ENCODE results near the gene PPP1R3A. TPM values are rescaled to one million over a fixed set of nuclear protein-coding genes. Genes with fewer than 3 reads are reported as not detected.

Gene PPP1R3A
- total RNA-seq, 1 donor from 2014 or later = not detected

- Mint-ChIP-seq H3K27me3 (ENCODE audit: low read depth, unreplicated experiment) (no peaks in the 10 kb centered on the region), H3K4me1 (ENCODE audit: low read depth, unreplicated experiment) (peaks cover 4% of the 10 kb centered on the region), H3K36me3 (ENCODE audit: low read depth, unreplicated experiment) (no peaks in the 10 kb centered on the region), H3K9me3 (ENCODE audit: unreplicated experiment) (no peaks in the 10 kb centered on the region), H3K27ac (ENCODE audit: unreplicated experiment) (no peak overlapping the region), H3K4me3 (ENCODE audit: unreplicated experiment) (no peak overlapping the region)
- Histone ChIP-seq H3K9me3 (ENCODE audit: insufficient read depth, low read depth, low read length) (no peaks in the 10 kb centered on the region), H4K20me1 (ENCODE audit: insufficient read depth, low read length) (no peaks in the 10 kb centered on the region), H3K4me1 (ENCODE audit: insufficient read depth, low read length) (no peaks in the 10 kb centered on the region), H2AFZ (ENCODE audit: low read depth, low read length) (no peak overlapping the region), H3K36me3 (ENCODE audit: insufficient read depth, low read length) (no peaks in the 10 kb centered on the region), H3K4me3 (ENCODE audit: insufficient read depth, low read depth, low read length) (no peak overlapping the region), H3K9ac (ENCODE audit: low read length) (no peak overlapping the region), H3K79me2 (ENCODE audit: insufficient read depth, low read length) (no peaks in the 10 kb centered on the region), H3K4me2 (ENCODE audit: low read length) (no peak overlapping the region), H3K27me3 (ENCODE audit: insufficient read depth, low read length) (no peaks in the 10 kb centered on the region), H3K27ac (ENCODE audit: low read depth, low read length) (no peak overlapping the region)
- no peak for TF ChIP-seq CTCF (IDR thresholded peaks at IDR 0.05; ENCODE audit: insufficient read depth, low read depth, low read length)
- no peak for TF ChIP-seq EZH2 (IDR thresholded peaks at IDR 0.05; ENCODE audit: insufficient read depth, low read length)
- FAIRE-seq = no peak
- no peak for DNase-seq (ENCODE audit: low read depth)
These were observed 969 bp downstream of the PPP1R3A start for GRCh38 chr7:113917840-113918239.

- FAIRE-seq (no peak), DNase-seq (ENCODE audit: low read depth) (no peak)
- Histone ChIP-seq H3K9me3 (ENCODE audit: insufficient read depth, low read depth, low read length) (no peaks in the 10 kb centered on the region), H2AFZ (ENCODE audit: low read depth, low read length) (no peak overlapping the region), H3K4me2 (ENCODE audit: low read length) (no peak overlapping the region), H3K27ac (ENCODE audit: low read depth, low read length) (no peak overlapping the region), H3K4me1 (ENCODE audit: insufficient read depth, low read length) (no peaks in the 10 kb centered on the region), H3K4me3 (ENCODE audit: insufficient read depth, low read depth, low read length) (no peak overlapping the region), H3K9ac (ENCODE audit: low read length) (no peak overlapping the region), H4K20me1 (ENCODE audit: insufficient read depth, low read length) (no peaks in the 10 kb centered on the region), H3K79me2 (ENCODE audit: insufficient read depth, low read length) (no peaks in the 10 kb centered on the region), H3K27me3 (ENCODE audit: insufficient read depth, low read length) (no peaks in the 10 kb centered on the region), H3K36me3 (ENCODE audit: insufficient read depth, low read length) (no peaks in the 10 kb centered on the region)
- Mint-ChIP-seq H3K4me1 (ENCODE audit: low read depth, unreplicated experiment) (no peaks in the 10 kb centered on the region), H3K4me3 (ENCODE audit: unreplicated experiment) (no peak overlapping the region), H3K36me3 (ENCODE audit: low read depth, unreplicated experiment) (no peaks in the 10 kb centered on the region), H3K27me3 (ENCODE audit: low read depth, unreplicated experiment) (no peaks in the 10 kb centered on the region), H3K9me3 (ENCODE audit: unreplicated experiment) (no peaks in the 10 kb centered on the region), H3K27ac (ENCODE audit: unreplicated experiment) (no peak overlapping the region)
- TF ChIP-seq CTCF (IDR thresholded peaks at IDR 0.05; ENCODE audit: insufficient read depth, low read depth, low read length) (no peak), EZH2 (IDR thresholded peaks at IDR 0.05; ENCODE audit: insufficient read depth, low read length) (no peak)
These were observed 2.9 kb downstream of the PPP1R3A start for GRCh38 chr7:113915956-113916355.

GRCh38 chr7:113912876-113913275 is 5.9 kb downstream of the PPP1R3A start:
- Mint-ChIP-seq H3K27me3 (ENCODE audit: low read depth, unreplicated experiment) (no peaks in the 10 kb centered on the region), H3K4me3 (ENCODE audit: unreplicated experiment) (no peak overlapping the region), H3K4me1 (ENCODE audit: low read depth, unreplicated experiment) (no peaks in the 10 kb centered on the region), H3K36me3 (ENCODE audit: low read depth, unreplicated experiment) (no peaks in the 10 kb centered on the region), H3K9me3 (ENCODE audit: unreplicated experiment) (no peaks in the 10 kb centered on the region), H3K27ac (ENCODE audit: unreplicated experiment) (no peak overlapping the region)
- H3K4me2 ChIP-seq (ENCODE audit: low read length) = no peak overlapping the region
- H3K9me3 ChIP-seq (ENCODE audit: insufficient read depth, low read depth, low read length) = no peaks in the 10 kb centered on the region
- no peak overlapping the region for H2AFZ ChIP-seq (ENCODE audit: low read depth, low read length)
- no peaks in the 10 kb centered on the region for H4K20me1 ChIP-seq (ENCODE audit: insufficient read depth, low read length)
- no peaks in the 10 kb centered on the region for H3K79me2 ChIP-seq (ENCODE audit: insufficient read depth, low read length)
- FAIRE-seq (no peak), DNase-seq (ENCODE audit: low read depth) (no peak)
- H3K27ac ChIP-seq (ENCODE audit: low read depth, low read length) = no peak overlapping the region
- H3K36me3 ChIP-seq (ENCODE audit: insufficient read depth, low read length) = no peaks in the 10 kb centered on the region
- no peak for TF ChIP-seq EZH2 (IDR thresholded peaks at IDR 0.05; ENCODE audit: insufficient read depth, low read length)
- no peak for TF ChIP-seq CTCF (IDR thresholded peaks at IDR 0.05; ENCODE audit: insufficient read depth, low read depth, low read length)
- H3K9ac ChIP-seq (ENCODE audit: low read length) = no peak overlapping the region
- H3K4me3 ChIP-seq (ENCODE audit: insufficient read depth, low read depth, low read length) = no peak overlapping the region
- no peaks in the 10 kb centered on the region for H3K27me3 ChIP-seq (ENCODE audit: insufficient read depth, low read length)
- H3K4me1 ChIP-seq (ENCODE audit: insufficient read depth, low read length) = no peaks in the 10 kb centered on the region

Measured in astrocyte (in vitro differentiated cells and primary cell).